Activated CD8-positive, alpha-beta T cell treated with anti-CD3 and anti-CD28 coated beads for 36 hours (primary cell): Measurements from ENCODE around the gene CEACAM18. TPM values are rescaled to one million over a fixed set of nuclear protein-coding genes. Genes with fewer than 3 reads are reported as not detected.

ENCODE experiments used
- ATAC-seq: fragments of 200-7000 bp; cut with Tn5 transposase; one replicate; pipeline ENCODE4 v1.10.0; 2021; ENCODE audit warnings: mild to moderate bottlenecking, moderate library complexity
- CTCF ChIA-PET: fragments of 350-600 bp; sonication (Branson Sonifier 250); formaldehyde crosslinking; loops from one replicate; lab custom pipeline; 2021; ENCODE audit warnings: antibody characterized with exemption; lab: Charles Lee
- POLR2A ChIA-PET: fragments of 350-600 bp; sonication (Branson Sonifier 250); formaldehyde crosslinking; loops from one replicate; lab custom pipeline; 2021; ENCODE audit warnings: antibody characterized with exemption; lab: Charles Lee
- DNase-seq: peaks from one replicate; pipeline ENCODE4 v3.0.0-alpha.2; 2020
- H3K27ac Mint-ChIP-seq: one replicate; pipeline ENCODE4 v1.8.0; 2021; ENCODE audit warnings: mild to moderate bottlenecking, mixed read lengths
- H3K27me3 Mint-ChIP-seq: one replicate; pipeline ENCODE4 v1.8.0; 2021; ENCODE audit warnings: mixed read lengths
- H3K36me3 Mint-ChIP-seq: one replicate; pipeline ENCODE4 v1.8.0; 2021; ENCODE audit warnings: low read depth, mixed read lengths
- H3K4me1 Mint-ChIP-seq: one replicate; pipeline ENCODE4 v1.8.0; 2021; ENCODE audit warnings: low read depth, mixed read lengths
- H3K4me3 Mint-ChIP-seq: one replicate; pipeline ENCODE4 v1.8.0; 2021; ENCODE audit warnings: mild to moderate bottlenecking, moderate library complexity, mixed read lengths
- H3K9me3 Mint-ChIP-seq: one replicate; pipeline ENCODE4 v1.8.0; 2021; ENCODE audit warnings: mixed read lengths
- intact Hi-C: fragments of 100-400 bp; cut with micrococcal nuclease; formaldehyde crosslinking; loops from one replicate; pipeline ENCODE4 v1.10.0; 2022
- total RNA-seq, 2 experiments: library from RNA; stranded (reverse); gene quantifications; one replicate each; pipeline ENCODE4 v1.2.3, GENCODE V29; 2021
- TF ChIP-seq, protein P1 (sequence below): fragments of 200-600 bp; IDR thresholded peaks from one replicate; pipeline ENCODE4 v1.8.0; 2022; ENCODE audit warnings: antibody characterized with exemption, mild to moderate bottlenecking

CEACAM18 gene
- total RNA-seq, 2 experiments from 2014 or later, result not detected

DNA sequence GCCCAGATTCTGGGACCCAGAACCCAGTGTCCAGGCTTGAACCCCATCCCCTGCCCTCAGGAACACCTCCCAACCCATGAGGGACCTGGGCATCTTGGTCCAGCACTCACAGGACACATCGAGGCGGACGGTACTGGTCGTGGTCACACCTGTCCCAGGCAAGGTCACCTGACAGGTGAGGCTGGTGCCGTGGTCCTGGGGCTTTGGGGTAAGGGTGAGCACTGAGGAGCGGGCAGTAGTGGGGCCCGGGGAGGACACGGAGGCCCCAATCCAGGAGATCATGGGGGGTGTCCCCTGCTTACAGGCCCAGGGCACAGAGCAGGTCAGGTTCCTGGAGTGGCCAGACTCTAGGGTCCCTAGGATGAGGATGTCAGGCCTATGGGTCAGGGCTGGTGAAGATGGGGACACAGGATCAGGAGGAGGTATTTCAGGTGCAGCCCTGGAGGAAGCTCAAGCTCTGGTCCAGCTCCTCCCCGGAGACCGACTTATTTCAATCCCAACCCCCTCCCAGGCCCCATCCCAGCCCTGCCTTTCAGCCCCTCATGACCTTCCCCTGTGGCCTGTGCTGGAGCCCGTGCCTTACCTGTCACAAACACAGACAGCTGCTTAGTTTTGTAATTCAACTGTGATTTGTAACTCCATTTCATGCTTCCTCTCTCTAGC, 20.9 kb upstream of the CEACAM18 start:
- no peaks in the 10 kb centered on the region for H3K36me3 Mint-ChIP-seq
- DNase-seq (no peak), ATAC-seq (no peak)
- H3K27me3 Mint-ChIP-seq, result peaks cover 25% of the 10 kb centered on the region
- intact Hi-C loops, result no loop called here
- peaks cover 4% of the 10 kb centered on the region for H3K4me1 Mint-ChIP-seq
- no peak overlapping the region for H3K4me3 Mint-ChIP-seq
- TF ChIP-seq, protein P1, sequence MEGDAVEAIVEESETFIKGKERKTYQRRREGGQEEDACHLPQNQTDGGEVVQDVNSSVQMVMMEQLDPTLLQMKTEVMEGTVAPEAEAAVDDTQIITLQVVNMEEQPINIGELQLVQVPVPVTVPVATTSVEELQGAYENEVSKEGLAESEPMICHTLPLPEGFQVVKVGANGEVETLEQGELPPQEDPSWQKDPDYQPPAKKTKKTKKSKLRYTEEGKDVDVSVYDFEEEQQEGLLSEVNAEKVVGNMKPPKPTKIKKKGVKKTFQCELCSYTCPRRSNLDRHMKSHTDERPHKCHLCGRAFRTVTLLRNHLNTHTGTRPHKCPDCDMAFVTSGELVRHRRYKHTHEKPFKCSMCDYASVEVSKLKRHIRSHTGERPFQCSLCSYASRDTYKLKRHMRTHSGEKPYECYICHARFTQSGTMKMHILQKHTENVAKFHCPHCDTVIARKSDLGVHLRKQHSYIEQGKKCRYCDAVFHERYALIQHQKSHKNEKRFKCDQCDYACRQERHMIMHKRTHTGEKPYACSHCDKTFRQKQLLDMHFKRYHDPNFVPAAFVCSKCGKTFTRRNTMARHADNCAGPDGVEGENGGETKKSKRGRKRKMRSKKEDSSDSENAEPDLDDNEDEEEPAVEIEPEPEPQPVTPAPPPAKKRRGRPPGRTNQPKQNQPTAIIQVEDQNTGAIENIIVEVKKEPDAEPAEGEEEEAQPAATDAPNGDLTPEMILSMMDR, result no peak
- ChIA-PET CTCF (interaction anchor here (0.9 kb wide), 1 partner anchor 15 kb away, joined by 3 read pairs; no protein-coding TSS in a partner anchor), POLR2A (interaction anchor here (1.0 kb wide), 1 partner anchor 200 kb away, joined by 3 read pairs; no protein-coding TSS in a partner anchor)
- no peak overlapping the region for H3K27ac Mint-ChIP-seq
- H3K9me3 Mint-ChIP-seq, result no peaks in the 10 kb centered on the region

DNA sequence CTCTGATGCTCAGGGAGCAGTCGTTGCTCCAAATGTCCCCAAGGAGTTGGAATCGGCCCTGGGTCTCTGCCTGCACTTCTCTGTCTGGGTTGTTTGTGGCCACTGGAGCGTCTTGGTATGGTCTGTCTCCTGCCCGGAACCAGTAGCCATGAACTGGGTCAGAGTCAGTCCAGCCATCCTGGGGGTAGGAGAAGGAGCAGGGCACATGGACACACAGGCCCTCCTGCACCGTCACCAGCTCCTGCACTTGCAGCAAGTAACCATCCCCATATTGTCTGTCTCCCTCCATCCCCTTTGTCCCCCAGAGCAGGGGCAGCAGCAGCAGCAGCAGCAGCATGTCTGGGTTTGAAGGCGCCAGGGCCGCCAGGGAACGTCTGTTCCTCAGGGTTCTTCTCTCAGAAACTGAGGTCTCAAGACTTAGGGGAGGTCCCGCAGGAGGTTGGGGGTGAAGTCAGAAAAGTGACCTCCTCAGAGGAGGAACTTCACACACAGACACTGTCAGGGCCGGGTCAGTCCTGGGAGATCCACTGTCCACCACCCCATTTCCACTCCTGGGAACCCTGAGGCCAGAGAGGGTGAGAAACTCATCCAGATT, 20.2 kb upstream of the CEACAM18 start, which contains the start of gene SIGLEC8:
TSS of gene SIGLEC8 (minus strand) at position 404 of the 595 bp plus-strand sequence. CDS start at position 337, 67 bp downstream.
- intact Hi-C loops, result no loop called here
- CTCF ChIA-PET, result interaction anchor here (0.8 to 0.9 kb wide), 2 partner anchors 15 kb away, joined by 3 read pairs; no protein-coding TSS in a partner anchor

DNA sequence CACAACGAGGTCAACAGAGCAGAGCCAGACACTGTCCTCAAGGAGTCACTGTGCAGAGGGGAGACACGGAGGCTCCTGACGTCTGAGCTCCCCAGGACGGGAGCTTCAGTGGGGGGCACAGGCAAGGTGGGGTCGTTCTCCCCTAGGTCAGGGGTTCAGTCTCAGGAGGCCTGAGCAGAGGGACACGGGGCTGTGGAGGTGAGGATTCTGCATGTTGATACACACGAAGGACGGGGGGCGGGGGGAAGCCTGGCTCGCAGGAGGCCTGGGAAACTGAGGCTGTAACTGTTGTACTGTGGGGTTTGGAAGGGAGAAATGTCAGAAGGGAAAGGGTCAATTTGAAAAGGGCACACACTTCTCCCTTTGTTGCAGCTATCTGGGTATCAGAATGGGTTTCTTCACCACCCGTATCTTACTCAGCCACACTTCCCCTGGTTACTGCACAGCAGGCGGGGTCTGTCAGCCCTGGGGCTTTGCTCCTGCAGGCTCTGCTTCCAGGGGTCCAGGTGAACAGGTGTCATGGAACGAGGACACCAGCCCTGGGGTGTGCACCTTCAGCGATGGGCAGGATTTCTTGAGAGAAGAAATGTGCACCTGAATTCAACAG, 19.3 kb upstream of the CEACAM18 start:
- no peak overlapping the region for H3K27ac Mint-ChIP-seq
- TF ChIP-seq, protein P1, result no peak
- peaks cover 37% of the 10 kb centered on the region for H3K27me3 Mint-ChIP-seq
- DNase-seq (no peak), ATAC-seq (no peak)
- CTCF ChIA-PET, result interaction anchor here (0.8 kb wide), 1 partner anchor 14 kb away, joined by 3 read pairs; no protein-coding TSS in a partner anchor
- no peaks in the 10 kb centered on the region for H3K36me3 Mint-ChIP-seq
- intact Hi-C loops, result no loop called here
- H3K4me1 Mint-ChIP-seq, result peaks cover 11% of the 10 kb centered on the region
- no peaks in the 10 kb centered on the region for H3K9me3 Mint-ChIP-seq
- POLR2A ChIA-PET, result no interaction called here
- H3K4me3 Mint-ChIP-seq, result no peak overlapping the region

More for the DNA sequence above, 20.2 kb upstream of the CEACAM18 start, which contains the start of gene SIGLEC8:
- no peaks in the 10 kb centered on the region for H3K9me3 Mint-ChIP-seq
- POLR2A ChIA-PET, result no interaction called here
- TF ChIP-seq, protein P1, result no peak
- no peak within 1 kb of the TSS for H3K4me3 Mint-ChIP-seq
- ATAC-seq, result no peak
- H3K4me1 Mint-ChIP-seq, result peaks cover 8% of the 10 kb centered on the region
- H3K36me3 Mint-ChIP-seq, result no peaks in the 10 kb centered on the region
- H3K27ac Mint-ChIP-seq, result no peak within 1 kb of the TSS
- peaks cover 32% of the 10 kb centered on the region for H3K27me3 Mint-ChIP-seq
- DNase-seq, result no peak

DNA sequence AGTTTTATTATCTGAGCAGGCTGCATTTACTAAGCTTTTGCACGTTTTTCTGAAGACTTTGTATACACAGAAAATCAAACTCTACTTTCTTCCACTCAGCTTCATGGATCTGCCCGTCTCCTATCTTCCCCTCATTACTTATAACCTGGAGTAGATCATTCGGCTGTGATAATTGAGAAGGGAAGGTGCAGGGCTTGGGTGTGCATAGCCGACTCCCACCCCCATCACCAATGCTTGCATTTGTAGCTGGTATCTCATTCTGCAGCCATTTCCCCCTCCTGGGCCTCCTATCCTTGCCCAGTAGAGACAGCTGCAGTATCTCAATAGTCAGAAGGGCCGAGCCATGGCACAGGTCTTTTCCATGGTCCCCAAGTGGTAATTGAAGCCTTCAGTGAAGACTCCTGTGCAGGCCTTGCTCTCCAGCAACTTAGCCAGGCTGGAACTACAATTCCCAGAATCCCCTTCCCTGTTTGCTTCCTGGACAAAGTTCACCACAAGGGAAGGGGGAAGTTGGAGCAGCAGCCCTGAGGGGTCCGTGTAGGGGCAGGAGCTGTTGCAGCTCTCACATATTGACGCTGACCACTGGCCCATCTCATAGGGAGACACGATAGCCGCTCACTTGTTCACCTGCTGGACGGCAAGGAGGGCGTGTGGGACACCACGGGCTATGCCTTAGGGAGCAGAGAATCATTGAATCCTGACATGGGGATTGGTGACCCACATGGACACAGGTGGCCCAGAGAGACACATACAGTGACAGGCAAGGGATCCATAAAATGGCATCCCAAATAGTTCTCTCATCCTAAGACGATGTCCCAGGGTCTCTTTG, 18.0 kb upstream of the CEACAM18 start:
- Mint-ChIP-seq H3K36me3 (no peaks in the 10 kb centered on the region), H3K9me3 (no peaks in the 10 kb centered on the region), H3K4me3 (no peak overlapping the region), H3K4me1 (peaks cover 17% of the 10 kb centered on the region), H3K27me3 (peaks cover 47% of the 10 kb centered on the region), H3K27ac (no peak overlapping the region)
- intact Hi-C loops, result no loop called here
- ChIA-PET CTCF (interaction anchor here (0.7 to 4.0 kb wide), 6 partner anchors 12 to 197 kb away, joined by 3 to 34 read pairs (median 4); no protein-coding TSS in a partner anchor), POLR2A (no interaction called here)
- ATAC-seq (no peak), DNase-seq (no peak)
- TF ChIP-seq, protein P1, result no peak
